Amniotic stem cell (primary cell): ENCODE results near the gene PLPP1.

ENCODE experiments used
- DNase-seq: peaks from one replicate; lab custom pipeline; 2025; lab: John Stamatoyannopoulos, UW

The PLPP1 gene

DNA sequence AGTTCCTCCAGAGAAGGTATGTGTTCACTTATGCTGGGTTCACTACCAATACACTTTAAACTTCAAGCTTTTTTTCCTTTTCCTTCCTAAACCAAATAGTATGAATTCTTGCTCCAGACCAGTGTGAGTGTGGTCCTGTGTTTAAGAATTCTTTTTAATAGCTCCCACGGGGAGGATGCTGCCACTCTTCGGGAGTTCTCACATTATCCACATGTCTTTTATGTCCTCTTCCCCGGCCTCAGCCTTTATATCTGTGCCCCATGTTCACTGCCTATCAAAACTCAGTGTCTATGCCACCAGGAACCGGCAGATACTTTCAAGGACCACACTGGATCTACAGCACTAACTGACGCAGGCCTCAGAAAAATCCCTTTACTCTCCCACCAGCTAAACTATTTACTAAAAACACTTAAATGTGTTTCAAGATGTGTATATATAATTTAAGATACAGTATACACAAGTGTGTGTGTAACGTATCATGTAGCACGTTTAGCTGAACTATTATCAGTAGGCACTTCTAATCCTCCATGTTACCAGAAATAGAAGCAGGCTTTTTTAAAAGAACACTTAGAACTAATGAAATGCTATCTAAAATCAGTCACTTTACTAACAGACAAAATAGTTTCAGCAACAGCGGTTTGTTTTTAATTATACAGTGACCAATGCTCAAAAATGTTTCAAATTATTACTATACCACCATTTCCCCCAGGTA is 88.0 kb downstream of the PLPP1 start:
- no peak for DNase-seq

DNA sequence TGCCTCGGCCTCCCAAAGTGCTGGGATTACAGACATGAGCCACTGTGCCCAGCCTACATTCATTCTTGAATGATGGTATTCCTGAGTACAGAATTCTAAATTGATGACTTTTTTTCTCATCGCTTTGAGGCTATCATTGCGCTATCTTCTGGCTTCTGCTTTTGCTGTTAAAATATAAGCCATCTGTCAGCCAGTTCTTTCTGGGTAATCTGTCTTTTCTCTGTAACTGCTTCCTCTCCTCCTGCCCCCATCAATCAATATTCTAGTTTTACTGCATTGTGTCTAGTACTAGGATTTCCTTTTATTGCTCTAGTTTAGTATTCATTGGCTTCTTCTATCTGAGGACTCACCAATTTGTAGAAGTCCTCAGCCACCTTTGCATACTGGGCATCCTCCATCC is 89.0 kb downstream of the PLPP1 start:
- DNase-seq = no peak

DNA sequence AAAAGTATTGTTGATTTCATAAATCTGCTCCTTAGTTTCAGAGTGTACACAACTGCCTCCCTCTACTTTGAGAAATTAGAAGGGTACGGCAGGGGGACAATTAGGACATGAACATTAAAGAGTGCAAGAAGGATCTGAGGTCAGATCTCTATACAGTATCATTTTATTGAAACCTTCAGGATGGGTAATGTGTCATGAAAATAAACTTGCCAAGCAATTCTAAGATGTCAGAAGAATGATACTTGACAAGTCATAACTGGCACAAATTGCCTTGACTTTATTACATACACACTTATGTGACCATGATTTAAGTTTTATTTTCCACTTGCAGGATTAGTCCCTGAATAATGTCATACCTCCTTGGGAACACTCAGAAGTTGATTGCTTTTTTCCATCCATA is 92.8 kb downstream of the PLPP1 start:
- DNase-seq = no peak

DNA sequence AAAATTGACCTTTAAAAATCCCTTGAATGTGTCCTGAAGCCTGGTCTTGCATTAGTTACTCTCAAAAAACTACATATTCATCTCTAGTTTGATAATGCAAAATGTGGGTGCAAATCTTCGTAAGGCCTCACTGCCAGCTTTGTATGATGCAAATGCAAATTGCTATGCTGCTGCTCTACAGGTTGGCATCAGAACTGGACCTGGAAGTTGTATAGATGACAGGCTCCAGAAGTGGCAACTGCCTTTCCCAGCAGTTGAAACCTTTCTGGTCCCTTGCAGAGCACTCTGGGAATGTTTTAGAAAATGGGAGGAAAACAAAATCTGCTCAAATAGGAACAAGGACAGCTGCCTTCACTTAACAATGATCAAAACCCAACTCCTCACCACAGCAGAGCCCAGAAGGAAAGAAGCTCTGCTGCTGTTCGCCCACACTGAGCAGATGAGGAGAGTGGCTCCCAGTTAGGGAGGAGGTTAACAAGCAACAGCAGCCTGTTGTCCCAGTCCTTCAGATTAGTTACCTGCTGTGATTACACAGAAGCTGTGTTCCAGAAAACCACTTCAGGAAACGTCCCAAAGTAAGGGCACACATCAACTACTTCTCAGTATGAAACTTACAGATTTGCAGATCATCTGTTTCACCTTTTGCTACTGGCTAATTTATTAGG is 93.5 kb downstream of the PLPP1 start:
- DNase-seq = no peak

DNA sequence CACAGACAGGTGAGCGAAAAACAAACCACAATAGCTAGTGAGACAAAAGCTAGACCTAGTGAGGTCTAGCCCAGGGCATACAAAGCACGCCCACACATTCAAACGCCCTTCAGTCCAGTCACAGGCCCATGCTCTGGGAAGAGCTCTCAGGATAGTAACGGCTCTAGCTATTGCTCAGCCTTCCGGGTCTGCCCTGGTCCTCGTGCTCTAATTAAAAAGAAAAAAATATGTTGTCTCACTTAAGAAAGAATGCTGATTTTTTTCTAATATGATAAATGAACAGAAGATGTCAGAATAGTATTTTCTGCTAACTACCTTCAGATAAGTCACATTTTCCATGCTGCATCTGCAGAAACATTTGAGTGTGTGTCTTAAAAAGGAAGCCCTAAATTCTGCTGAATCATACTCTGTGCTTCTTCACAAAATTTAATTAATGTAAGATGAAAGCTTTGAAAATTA is 94.5 kb downstream of the PLPP1 start:
- DNase-seq = no peak

DNA sequence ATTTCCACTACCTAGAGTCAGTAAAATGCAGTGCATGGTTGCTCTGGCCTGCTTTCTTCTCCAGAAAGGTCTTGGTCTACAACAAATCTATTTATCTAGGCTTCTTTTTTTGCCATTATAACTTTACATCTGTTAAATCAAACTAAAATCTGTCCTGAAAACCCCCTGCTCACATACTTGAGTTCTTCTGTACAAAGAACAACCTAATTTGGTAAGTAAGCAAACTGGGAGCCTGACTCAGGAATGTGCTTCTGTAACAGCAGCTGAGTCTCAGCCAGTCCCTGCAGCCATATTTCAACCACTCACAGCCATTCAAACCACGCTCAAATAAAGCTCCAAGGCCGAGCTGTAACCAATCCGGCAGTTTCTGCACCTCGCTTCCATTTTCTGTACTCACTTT is 95.8 kb downstream of the PLPP1 start:
- DNase-seq = no peak

DNA sequence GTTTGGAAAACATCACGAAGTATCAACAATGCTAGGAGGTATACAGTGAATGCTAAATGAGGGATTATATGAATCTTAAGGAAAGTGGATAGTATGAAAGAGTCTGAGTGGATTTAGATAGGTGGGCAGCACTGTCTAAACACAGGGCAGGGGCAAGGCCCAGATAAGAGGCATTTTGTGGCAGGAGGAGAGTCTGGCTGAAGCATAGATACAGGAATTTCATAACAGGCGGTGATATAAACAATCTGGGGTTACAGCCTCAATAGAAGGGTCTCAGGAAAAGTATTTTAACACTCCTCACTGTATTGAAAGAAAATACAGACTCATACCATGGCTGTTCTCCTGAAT is 96.9 kb downstream of the PLPP1 start:
- DNase-seq = no peak

DNA sequence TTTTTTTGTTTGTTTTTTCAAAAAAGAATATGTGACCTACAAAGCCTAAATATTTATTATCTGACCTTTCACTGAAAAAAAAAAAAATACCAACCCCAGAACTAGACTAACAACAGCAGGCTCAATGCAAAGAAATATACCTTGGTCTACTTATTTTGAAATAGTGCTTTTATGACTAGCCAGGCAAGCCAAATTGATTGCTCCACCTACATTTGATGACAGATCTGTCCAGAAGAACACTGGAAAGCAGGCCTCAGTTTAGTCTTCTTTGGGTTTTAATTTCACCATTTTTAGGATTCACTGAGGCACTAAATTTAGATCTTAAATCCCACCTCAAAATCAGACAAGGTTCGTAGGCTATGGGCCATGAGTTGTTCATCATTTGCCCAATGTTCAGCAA is 97.3 kb downstream of the PLPP1 start:
- DNase-seq = no peak

DNA sequence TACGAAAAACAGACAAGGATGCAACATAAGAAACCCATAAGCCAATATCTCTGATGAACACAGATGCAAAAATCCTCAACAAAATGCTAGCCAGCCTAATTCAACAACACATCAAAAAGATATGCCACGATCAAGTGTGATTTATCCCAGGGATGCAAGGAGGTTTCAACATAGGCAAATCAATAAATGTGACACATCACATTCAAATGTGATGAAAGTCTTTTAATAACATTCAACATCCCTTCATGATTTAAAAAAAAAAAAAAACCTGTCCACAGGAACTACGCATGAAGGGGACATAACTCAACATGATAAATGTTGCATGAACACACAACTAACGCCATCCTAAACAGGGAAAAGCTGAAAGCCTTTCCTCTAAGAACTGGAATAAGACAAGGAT is 102.2 kb downstream of the PLPP1 start:
- no peak for DNase-seq

DNA sequence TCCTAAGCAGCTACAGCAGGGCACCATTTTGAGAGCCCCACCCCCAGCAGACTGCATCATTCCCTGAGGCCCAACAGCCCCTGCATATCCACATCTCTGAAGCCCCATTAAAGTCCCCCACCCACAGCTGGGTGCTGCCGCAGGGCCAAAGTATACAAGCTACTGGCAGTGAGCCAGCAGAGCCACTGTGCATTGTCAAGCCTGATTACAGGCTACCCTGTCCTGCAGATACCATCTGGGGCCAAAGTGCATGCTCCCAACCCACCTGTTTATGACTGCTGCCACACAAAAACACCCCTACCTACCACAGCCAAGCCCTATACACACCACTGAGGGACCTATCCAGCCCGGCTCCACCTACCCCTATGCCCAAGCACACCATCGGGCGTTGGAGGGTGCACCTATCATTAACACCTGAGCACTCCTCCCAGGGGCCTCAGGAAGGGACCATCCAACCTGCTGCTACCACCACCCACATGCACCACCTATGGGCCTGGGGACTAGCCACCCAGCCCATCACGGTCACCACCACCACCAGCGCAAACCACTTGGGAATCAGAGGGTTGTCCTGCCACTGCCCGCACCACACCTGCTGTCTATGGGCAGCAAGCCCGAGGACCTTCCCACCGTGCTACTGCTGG is 105.0 kb downstream of the PLPP1 start:
- DNase-seq = no peak

DNA sequence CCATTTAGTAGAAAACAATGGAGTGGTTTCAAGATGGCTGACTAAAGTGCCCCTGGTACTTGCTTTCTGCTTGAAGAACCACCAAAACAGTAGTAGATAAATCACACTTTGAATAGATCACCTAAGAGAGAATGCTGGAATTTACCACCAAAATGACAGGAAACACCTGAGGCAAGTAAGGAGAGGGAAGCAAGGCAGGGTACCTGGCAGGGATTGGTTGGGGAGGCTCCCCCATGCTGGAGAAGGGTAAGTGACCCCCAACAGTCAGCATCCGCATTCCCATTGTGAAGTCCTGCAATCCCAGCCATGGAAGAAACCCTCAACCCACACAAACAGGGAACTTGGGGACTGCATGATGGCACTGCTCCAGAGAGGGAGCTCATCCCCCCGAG is 105.5 kb downstream of the PLPP1 start:
- DNase-seq = no peak

DNA sequence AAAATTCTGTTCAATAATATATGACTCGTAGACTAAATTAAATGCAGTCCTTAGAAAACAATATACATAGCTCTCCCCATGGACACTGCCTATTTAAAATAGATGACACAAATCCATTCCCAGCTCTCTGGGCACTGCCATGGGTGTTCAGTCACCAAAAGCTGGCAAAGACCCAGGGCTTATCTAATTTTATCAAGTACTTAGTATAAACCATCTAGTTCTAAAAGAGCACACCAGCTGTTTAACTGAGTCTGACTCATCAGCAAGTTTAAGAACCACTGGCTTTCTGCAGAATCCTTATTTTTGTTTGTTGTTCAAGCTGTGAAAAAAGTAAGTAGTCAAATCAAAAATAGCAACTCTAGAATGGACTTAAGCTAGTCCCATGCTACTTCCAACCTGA is 107.6 kb downstream of the PLPP1 start:
- DNase-seq = peak; percentile 24

DNA sequence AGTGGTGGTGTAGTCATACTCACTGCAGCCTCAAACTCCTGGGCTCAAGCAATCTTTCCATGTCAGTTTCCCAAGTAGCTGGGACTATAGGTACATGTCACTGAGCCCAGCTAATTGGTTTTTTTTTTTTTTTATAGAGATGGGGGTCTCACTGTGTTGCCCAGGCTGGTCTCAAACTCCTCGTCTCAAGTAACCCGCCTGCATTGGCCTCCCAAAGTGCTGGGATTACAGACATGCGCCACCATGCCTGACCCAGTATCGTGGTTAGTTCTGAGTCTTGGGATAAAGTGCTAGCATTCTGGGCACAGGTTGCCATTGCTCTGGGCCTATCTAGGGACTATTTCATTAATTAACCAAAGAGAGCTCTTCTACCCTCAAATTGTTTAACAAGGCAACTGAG is 108.3 kb downstream of the PLPP1 start:
- DNase-seq = no peak

DNA sequence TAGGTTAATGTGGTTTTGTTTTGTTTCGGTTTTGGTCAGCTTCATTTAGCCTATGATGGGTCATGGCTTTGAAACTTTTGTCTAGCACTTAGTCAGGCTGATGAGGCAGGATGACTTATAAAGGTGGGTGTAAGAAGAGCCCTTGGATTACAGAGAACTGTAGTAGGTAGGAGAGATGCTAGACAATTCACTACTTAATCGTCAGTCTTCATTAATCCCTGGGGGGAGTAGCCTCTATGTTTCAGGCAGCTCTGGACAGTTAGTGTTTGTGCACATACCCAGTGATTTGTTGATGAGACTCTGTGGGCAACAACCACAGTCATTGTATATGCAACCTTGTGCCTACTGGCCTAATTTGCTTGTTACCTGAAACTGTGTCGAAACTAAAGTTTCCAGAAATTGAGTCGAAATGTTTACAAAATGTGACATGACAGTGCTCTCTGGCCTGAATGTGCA is 113.7 kb downstream of the PLPP1 start:
- DNase-seq = no peak

DNA sequence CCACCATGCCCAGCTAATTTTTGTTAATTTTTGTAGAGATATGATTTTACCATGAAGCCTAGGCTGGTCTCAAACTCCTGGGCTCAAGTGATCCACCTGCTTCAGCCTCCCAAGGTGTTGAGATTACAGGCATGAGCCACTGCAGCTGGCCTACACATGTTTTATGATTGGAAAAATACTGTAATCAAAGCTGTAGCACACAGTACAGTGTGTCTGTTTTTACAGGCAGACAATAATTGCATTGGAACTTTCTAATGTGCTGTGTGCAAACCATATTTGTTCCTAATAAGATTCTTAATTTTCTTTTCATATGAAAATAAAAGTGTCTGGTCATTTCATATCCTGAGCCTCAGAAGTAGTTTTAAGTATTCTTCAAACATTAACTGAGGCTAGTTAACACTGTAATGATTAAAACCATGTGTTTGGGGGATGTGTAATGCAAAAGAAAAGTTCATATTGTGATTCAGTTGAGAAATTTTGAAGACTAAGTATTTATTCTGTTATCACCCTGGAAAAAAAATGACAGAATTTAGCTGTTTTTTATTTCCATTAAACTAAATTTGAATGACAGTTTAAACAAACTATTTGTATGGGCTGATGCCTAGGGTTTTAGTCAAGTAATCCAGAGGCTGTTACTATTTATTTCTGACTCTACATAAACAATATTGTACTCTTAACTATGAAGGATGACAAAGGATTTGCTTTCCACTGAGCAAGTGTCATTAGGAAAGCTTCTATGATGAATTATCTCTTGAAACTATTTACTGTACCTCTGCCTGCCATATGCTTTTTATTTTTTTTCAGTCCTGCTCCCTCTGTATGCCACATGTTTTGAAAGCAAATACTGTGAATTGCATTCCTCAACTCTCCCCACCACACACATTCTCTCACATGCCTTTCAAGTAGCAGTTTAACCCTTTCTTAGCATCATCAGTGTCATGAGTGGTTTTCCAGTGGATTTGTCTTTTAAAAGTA is 115.5 kb downstream of the PLPP1 start:
- DNase-seq = no peak

DNA sequence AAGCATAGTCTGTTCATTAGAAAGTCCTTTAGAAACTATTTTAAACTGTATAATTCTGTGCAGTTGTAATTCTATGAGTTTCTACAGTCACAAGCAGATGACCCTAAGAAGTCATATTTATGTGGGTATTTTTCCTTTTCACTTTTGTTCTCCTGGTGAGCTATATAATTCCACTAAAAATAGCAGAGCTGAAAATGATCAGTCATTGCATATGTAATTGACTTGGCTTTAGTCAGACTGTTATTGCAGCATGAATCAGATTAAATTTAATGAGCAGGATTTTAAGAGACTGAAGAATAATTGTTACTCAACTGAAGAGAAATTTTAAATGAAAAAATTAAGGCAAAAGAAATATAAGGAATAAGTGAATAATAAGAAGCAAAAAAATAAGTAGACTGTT is 118.5 kb downstream of the PLPP1 start:
- DNase-seq = no peak

DNA sequence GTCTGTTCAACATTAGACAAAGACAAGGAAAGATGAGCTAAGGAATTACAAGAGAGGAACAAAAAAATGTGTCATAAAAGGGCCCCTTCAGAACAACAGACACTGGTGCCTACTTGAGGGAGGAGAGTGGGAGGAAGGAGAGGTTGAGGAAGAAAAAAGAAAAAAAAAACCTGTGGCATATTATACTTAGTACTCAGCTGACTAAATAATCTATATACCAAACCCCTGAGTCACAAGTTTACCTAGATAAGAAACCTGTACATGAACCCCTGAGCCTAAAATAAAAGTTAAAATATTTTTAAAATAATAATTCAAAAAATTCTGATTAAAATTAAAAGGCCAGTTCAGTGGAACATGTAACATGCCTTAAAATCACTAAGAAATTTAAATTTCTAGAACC is 119.7 kb downstream of the PLPP1 start:
- no peak for DNase-seq

DNA sequence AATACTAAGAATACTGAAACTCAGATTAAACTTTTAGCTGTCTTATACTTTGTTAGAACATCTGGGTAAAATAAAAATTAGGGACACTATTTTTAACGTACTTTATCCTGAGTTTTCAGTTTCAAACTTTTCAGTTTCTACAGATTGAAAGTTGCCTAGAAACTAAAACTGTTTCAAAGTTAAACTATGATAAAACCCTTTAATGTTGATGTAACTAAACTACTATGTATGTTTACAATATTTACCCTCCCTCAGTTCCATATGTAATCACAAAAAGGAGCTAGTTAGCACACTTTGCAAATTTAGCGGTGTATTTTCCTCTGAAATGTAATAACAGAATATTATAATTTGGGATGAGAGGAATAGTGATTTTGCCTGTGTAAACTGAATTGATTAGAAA is 121.1 kb downstream of the PLPP1 start:
- DNase-seq = no peak

DNA sequence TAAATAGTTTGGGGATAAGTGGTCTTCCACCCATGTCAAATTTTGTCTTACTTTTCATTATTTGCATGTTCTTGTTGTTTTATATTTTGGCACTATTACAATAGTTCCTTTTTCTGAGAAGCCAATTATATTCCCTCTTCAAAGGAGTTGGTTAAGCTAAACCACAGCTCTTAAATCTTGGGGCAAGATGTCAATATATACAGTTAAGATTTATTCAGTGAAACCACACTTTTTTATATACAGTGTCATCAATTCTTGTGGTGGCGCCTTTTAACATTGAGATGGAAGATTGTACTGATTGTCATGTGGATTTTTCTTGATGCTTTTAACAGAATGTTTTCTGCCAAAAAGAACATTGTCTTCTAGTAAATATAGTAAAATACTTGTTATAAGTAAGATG is 122.9 kb downstream of the PLPP1 start:
- no peak for DNase-seq

DNA sequence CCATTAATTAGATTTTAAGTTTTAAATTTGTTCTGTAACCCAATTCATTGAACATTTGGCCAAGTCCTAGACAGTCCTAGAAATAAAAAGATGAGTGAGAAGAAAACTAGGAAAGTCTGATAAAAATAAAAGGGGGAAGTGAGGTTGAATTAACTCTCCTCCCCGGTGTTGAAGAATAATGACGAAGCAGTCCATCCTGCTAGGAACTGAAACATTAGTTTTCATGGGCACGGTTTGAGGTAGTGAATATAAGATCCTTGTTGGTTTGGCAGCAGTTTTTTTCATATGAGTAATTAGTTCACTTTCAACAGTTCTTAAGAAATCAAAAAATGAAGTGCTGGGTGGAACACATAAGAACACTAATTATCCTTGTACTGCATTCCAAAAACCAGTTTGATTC is 123.9 kb downstream of the PLPP1 start:
- no peak for DNase-seq

DNA sequence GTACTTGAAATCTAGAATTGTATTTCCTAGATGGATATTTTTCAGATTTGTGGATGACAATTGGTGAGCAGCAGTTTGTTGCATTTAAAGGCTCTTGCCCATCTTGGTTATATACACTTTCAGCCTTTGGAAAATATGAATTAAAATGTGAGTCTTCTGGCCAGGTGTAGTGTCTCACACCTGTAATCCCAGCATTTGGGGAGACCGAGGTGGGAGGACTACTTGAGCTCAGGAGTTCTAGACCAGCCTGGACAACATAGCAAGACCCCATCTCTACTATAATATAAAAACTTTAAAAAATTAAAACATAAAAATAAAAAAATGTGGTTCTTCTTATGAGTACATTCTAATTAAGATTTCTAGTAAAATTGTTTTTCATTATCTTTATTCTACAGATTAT is 125.0 kb downstream of the PLPP1 start:
- no peak for DNase-seq

DNA sequence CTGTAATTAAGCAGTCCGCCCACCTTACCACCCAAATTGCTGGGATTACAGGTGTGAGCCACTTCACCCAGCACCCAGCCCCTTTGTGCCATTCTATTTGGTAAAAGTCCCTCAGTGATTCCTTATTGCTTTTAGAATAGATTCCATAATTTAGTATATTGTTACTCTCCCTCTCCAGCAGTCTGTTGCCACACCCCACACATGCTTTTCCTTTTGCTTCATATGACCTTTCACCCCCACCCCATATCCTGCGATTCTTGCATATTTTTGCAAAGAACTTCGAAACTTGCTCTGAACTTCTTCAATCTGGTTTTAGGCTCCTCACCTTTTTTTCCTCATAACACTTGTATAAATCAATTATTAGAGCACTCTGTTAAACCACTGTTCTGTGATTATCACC is 126.8 kb downstream of the PLPP1 start:
- DNase-seq = no peak
